ENCODE results near the gene VAV3. TPM values are rescaled to one million over a fixed set of nuclear protein-coding genes. Genes with fewer than 3 reads are reported as not detected.

VAV3 gene
- total and polyA plus RNA-seq, 2 of the 13 experiments (the other 11 are each of a cell fraction or from before 2014, with no cell fraction given): 15.9 to 29.8 TPM

GRCh38 chr1:107875689-107876088, 89.3 kb downstream of the VAV3 start (continued):
- TF ChIP-seq ZBTB49 (CRISPR knock-in tag; IDR thresholded peaks at IDR 0.05; ENCODE audit: borderline replicate concordance): no peak
- TF ChIP-seq ZNF20 (CRISPR knock-in tag; IDR thresholded peaks at IDR 0.05): no peak
- TF ChIP-seq FOXC1 (CRISPR knock-in tag; IDR thresholded peaks at IDR 0.05; ENCODE audit: borderline replicate concordance): no peak
- no peak for TF ChIP-seq CENPT (CRISPR knock-in tag; IDR thresholded peaks at IDR 0.05; ENCODE audit: low read depth)
- TF ChIP-seq ATF7-NPFF (CRISPR knock-in tag; IDR thresholded peaks at IDR 0.05; ENCODE audit: low read depth): no peak
- TF ChIP-seq, protein P1, sequence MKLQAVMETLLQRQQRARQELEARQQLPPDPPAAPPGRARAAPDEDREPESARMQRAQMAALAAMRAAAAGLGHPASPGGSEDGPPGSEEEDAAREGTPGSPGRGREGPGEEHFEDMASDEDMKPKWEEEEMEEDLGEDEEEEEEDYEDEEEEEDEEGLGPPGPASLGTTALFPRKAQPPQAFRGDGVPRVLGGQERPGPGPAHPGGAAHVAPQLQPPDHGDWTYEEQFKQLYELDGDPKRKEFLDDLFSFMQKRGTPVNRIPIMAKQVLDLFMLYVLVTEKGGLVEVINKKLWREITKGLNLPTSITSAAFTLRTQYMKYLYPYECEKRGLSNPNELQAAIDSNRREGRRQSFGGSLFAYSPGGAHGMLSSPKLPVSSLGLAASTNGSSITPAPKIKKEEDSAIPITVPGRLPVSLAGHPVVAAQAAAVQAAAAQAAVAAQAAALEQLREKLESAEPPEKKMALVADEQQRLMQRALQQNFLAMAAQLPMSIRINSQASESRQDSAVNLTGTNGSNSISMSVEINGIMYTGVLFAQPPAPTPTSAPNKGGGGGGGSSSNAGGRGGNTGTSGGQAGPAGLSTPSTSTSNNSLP (IDR thresholded peaks at IDR 0.05; ENCODE audit: low read depth, low read length): no peak
- TF ChIP-seq ZNF7 (CRISPR knock-in tag; IDR thresholded peaks at IDR 0.05): no peak
- no peak for TF ChIP-seq TMF1 (CRISPR knock-in tag; IDR thresholded peaks at IDR 0.05; ENCODE audit: low read depth)
- no peak for TF ChIP-seq DR1 (CRISPR knock-in tag; IDR thresholded peaks at IDR 0.05)
- TF ChIP-seq, protein P2, sequence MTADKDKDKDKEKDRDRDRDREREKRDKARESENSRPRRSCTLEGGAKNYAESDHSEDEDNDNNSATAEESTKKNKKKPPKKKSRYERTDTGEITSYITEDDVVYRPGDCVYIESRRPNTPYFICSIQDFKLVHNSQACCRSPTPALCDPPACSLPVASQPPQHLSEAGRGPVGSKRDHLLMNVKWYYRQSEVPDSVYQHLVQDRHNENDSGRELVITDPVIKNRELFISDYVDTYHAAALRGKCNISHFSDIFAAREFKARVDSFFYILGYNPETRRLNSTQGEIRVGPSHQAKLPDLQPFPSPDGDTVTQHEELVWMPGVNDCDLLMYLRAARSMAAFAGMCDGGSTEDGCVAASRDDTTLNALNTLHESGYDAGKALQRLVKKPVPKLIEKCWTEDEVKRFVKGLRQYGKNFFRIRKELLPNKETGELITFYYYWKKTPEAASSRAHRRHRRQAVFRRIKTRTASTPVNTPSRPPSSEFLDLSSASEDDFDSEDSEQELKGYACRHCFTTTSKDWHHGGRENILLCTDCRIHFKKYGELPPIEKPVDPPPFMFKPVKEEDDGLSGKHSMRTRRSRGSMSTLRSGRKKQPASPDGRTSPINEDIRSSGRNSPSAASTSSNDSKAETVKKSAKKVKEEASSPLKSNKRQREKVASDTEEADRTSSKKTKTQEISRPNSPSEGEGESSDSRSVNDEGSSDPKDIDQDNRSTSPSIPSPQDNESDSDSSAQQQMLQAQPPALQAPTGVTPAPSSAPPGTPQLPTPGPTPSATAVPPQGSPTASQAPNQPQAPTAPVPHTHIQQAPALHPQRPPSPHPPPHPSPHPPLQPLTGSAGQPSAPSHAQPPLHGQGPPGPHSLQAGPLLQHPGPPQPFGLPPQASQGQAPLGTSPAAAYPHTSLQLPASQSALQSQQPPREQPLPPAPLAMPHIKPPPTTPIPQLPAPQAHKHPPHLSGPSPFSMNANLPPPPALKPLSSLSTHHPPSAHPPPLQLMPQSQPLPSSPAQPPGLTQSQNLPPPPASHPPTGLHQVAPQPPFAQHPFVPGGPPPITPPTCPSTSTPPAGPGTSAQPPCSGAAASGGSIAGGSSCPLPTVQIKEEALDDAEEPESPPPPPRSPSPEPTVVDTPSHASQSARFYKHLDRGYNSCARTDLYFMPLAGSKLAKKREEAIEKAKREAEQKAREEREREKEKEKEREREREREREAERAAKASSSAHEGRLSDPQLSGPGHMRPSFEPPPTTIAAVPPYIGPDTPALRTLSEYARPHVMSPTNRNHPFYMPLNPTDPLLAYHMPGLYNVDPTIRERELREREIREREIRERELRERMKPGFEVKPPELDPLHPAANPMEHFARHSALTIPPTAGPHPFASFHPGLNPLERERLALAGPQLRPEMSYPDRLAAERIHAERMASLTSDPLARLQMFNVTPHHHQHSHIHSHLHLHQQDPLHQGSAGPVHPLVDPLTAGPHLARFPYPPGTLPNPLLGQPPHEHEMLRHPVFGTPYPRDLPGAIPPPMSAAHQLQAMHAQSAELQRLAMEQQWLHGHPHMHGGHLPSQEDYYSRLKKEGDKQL (CRISPR knock-in tag; IDR thresholded peaks at IDR 0.05; ENCODE audit: low read depth): no peak
- TF ChIP-seq, protein P3, sequence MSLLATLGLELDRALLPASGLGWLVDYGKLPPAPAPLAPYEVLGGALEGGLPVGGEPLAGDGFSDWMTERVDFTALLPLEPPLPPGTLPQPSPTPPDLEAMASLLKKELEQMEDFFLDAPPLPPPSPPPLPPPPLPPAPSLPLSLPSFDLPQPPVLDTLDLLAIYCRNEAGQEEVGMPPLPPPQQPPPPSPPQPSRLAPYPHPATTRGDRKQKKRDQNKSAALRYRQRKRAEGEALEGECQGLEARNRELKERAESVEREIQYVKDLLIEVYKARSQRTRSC (CRISPR knock-in tag; IDR thresholded peaks at IDR 0.05; ENCODE audit: low read depth): no peak
- TF ChIP-seq ZIK1 (CRISPR knock-in tag; IDR thresholded peaks at IDR 0.05; ENCODE audit: borderline replicate concordance, low read depth): no peak
- no peak for TF ChIP-seq PCBP2 (optimal IDR thresholded peaks at IDR 0.05; ENCODE audit: low read depth, low read length, poor library complexity, severe bottlenecking)
